NCI-H2081 treated with DMSO at 0.1 percent for 48 hours (cell line): ENCODE results near the gene ALMS1.
A peak's percentile ranks its signal among the peaks of the same experiment; 100 is the strongest.
"Not testable (repeated sequence)": the region's sequence is repeated elsewhere in the genome, so short reads cannot be mapped to it uniquely, and the experiment has no call there.

Experiments used
- DNase-seq: peaks from one replicate; lab custom pipeline; 2025; lab: John Stamatoyannopoulos, UW

Gene ALMS1

DNA sequence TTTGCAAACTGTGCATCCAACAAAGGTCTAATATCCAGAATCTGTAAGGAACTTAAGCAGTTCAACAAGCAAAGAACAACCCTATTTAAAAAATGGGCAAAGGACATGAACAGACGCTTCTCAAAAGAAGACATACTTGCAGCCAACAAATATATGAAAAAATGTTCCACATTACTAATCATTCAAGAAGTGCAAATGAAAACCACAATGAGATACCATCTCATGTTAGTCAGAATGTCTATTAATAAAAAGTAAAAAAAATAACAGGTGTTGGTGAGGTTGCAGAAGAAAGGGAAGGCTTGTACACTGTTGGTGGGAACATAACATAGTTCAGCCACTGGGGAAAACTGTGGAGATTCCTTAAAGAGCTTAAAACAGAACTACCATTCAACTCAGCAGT is 130.4 kb downstream of the ALMS1 start:
- DNase-seq = no peak

DNA sequence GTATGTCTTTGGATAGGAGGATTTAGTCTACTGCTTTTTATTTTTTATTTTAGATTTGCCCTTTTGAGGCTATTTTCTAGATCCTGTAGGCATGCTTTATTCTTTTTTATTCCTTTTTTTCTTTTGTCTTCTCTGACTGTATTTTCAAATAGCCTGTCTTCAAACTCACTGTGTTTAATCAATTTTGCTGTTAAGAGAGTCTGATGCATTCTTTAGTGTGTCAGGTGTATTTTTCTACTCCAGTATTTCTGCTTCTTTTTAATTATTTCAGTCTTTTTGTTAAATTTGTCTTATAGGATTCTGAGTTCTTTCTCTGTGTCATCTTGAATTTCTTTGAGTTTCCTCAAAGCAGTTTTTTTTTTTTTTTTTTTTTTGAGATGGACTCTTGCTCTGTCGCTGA is 143.1 kb downstream of the ALMS1 start:
- no peak for DNase-seq

- not testable (repeated sequence) for DNase-seq
Measured at GRCh38 chr2:73530773-73531172, 145.1 kb downstream of the ALMS1 start.

GRCh38 chr2:73532381-73532780 is 146.7 kb downstream of the ALMS1 start:
- no peak for DNase-seq

DNA sequence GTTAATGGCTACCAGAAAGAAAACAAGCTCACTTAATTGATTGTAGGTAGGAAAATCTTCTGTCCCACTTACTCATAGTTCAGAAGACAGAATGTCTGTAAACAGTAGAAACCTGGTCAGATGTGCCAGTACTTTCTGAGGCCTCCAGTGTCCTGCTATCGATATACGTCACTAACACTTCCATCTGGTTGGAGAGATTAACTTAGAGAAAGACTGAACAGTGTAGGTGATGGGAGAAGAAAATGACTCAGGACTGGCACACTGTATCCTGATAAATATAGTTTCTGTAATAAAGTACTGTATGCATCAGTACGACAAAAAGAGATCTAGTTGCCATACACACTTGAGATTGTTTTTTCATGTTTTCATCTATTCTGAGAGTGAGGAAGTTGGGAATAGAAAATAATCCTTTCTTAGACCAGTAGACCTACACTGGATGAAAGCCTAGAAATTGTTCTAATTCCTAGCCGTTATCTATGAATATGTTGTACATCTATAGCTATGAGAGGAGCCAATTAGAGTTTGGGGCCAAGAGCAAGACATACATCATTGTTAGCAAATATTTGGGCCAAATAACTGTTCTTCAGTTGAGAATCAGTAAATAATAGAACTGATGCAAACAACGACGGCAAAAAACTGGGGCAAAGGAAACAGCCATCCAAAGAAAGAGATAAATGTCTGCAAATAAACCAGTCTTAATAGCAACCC is 150.7 kb downstream of the ALMS1 start:
- DNase-seq = no peak

- DNase-seq = not testable (repeated sequence)
Measured at GRCh38 chr2:73560875-73561274, 175.2 kb downstream of the ALMS1 start.

- DNase-seq = no peak
Measured at GRCh38 chr2:73561422-73561821, 175.8 kb downstream of the ALMS1 start.

- DNase-seq = no peak
Measured at GRCh38 chr2:73564986-73565385, 179.3 kb downstream of the ALMS1 start.

DNA sequence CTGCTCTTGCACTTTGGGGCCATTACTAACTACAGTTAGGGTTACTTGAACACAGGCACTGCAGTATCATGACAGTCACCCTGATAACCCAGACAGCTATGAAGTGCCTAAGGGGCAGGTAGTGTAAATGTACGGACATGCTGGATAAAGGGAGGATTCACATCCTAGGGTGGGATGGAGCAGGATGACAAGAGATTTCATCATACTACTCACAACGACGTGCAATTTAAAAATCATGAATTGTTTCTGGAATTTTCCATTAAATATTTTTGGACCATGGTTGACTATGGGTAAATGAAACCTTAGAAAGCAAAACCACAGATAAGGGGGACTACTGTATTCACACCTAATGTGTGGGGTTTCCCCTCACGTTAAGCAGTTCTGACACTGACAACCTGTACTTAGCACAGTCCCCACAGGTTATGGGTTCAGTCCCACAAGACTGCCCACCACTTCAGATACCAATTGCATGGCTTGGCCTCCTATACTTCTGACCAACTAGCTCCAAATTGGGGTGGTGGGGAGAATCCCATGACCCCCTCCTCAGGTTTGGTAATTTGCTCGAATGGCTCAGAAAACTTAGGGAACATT is 180.7 kb downstream of the ALMS1 start:
- DNase-seq = no peak

GRCh38 chr2:73575261-73575660 is 189.6 kb downstream of the ALMS1 start:
- DNase-seq = no peak

DNA sequence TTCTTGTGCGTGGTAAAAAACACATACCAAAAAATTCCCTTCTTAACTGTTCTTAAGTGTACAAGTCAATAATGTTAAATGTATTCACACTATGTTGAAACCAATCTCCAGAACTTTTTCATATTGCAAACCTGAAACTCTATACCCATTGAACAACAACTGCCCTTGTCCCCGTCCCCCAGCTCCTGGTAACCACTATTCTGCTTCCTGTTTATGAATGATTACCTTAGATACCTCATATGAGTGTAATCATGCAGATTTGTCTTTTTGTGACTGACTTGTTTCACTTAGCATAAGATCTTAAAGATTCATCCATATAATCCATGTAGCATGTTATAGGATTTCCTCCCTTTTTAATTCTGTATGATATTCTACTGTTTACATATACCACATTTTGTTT is 196.7 kb downstream of the ALMS1 start:
- DNase-seq = no peak

- peak; percentile 3 for DNase-seq
Measured at GRCh38 chr2:73588177-73588576, 202.5 kb downstream of the ALMS1 start.

DNA sequence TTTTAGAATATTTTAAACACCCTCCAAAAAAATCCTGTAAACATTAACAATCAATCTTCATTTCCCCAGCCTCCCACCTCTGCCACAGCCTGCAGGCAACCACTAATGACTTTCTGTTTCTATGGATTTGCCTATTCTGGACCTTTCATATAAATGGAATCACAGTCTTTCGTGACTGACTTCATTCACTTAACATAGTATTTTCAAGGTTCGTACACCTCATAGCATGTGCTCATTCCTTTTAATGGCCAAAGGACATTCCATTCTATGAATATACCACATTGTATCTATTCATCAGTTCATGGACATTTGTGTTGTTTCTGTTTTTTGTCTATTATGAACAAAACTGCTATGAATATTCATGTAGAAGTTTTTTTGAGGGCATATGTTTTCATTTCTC is 208.0 kb downstream of the ALMS1 start:
- DNase-seq = no peak

- no peak for DNase-seq
Measured at GRCh38 chr2:73594251-73594650, 208.6 kb downstream of the ALMS1 start.

GRCh38 chr2:73601780-73602179 is 216.1 kb downstream of the ALMS1 start:
- DNase-seq = no peak

- not testable (repeated sequence) for DNase-seq
Measured at GRCh38 chr2:73603099-73603588, 217.5 kb downstream of the ALMS1 start.

GRCh38 chr2:73604589-73604988 is 219.0 kb downstream of the ALMS1 start:
- not testable (repeated sequence) for DNase-seq

DNA sequence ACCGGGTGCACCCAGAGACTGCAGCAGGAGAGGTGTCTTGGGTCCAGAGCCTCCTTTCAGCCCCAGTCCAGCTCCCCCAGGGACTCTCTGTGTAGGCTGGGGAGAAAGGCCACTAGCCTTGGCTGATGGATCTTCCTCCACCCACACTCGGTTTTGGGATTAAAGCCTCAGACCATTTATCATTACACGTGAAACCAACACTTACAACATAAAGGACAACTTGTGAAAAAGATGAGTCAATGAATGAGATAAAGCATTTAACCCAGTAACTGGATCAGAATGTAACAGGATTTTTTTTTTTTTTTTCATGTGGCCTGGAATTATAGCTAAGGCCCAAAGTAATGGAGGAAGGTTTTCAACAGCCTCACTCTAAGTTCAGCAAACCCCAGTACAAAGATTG is 224.5 kb downstream of the ALMS1 start:
- no peak for DNase-seq

GRCh38 chr2:73611193-73611592 is 225.6 kb downstream of the ALMS1 start:
- no peak for DNase-seq

- no peak for DNase-seq
Measured at GRCh38 chr2:73611867-73612266, 226.2 kb downstream of the ALMS1 start.

- DNase-seq = no peak
Measured at GRCh38 chr2:73614105-73614504, 228.5 kb downstream of the ALMS1 start.

DNA sequence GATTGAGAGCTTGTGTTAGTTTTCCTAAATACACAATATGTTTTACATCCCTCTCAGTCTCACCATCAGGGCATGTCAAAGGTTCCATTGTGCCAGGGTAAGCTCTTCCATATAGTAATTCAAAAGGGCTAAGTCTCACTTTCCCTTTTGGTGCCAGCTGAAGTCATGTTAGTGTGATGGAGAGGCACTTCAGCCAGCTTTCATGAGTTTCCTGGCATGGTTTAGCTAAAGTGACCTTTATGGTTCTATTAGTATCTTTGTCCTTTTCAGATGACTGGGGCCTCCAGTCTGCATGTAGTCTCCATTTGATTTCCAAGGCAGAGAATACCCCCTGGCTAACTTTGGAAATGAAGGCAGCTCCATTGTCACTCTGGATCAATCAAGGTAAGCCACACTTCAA is 229.4 kb downstream of the ALMS1 start:
- no peak for DNase-seq

DNA sequence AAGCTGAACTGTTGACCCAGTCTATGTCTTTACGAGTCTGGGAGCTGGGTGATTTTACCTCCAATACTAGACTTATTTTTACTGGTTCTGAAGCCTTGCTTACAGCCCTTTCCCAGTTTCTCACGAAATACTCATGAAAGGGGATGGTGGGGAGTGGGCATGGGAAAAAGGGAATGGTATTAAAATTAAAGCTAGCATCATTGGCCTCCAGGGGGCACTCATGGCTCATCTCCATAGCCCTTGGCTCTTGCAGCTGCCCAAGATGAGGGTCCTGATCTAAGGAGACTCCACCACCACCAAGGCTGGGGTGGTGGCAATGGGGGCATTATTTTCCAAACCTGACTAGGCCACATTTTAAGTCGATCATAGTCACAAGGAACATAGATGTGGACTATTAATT is 234.3 kb downstream of the ALMS1 start:
- not testable (repeated sequence) for DNase-seq

GRCh38 chr2:73624036-73624435 is 238.4 kb downstream of the ALMS1 start:
- DNase-seq = not testable (repeated sequence)
